ENCODE measurements around the gene TMEM271. TPM values are rescaled to one million over a fixed set of nuclear protein-coding genes. Genes with fewer than 3 reads are reported as not detected.

Gene TMEM271
- total RNA-seq, 2 experiments from 2014 or later, result not detected

- no peak overlapping the region for H3K4me3 Mint-ChIP-seq
- CTCF ChIA-PET, result no interaction called here
Measured at GRCh38 chr4:589219-589963, 13.3 kb upstream of the TMEM271 start.

DNA sequence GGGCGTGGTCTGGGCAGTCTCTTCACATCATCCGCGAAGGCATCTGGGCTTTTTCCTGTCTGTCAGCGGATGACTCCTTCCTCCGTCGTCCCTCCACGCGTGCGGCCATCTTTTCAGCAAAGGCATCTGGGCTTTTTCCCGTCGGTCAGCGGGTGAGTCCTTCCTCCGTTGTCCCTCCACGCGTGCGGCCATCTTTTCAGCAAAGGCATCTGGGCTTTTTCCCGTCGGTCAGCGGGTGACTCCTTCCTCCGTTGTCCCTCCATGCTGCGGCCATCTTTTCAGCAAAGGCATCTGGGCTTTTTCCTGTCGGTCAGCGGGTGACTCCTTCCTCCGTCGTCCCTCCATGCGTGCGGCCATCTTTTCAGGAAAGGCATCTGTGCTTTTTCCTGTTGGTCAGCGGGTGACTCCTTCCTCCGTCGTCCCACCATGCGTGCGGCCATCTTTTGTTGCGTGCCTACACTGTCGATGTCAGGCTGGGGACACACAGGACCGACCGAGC, 12.3 kb upstream of the TMEM271 start:
- Mint-ChIP-seq H3K27ac (no peak overlapping the region), H3K4me3 (no peak overlapping the region), H3K4me1 (ENCODE audit: low read depth) (no peaks in the 10 kb centered on the region), H3K9me3 (peaks cover 4% of the 10 kb centered on the region), H3K36me3 (ENCODE audit: low read depth) (peaks cover 8% of the 10 kb centered on the region), H3K27me3 (peaks cover 58% of the 10 kb centered on the region)
- Histone ChIP-seq H3K27me3 (ENCODE audit: control insufficient read depth in 1 of 2, insufficient read depth in 2 of 2, low read length in 2 of 2) (peaks cover 0 to 9% of the 10 kb centered on the region in 2 experiments), H3K9me3 (ENCODE audit: control insufficient read depth in 1 of 2, insufficient read depth in 1 of 2, low read length in 2 of 2) (peaks cover 8 to 33% of the 10 kb centered on the region in 2 experiments), H3K36me3 (ENCODE audit: insufficient read depth, low read length) (no peaks in the 10 kb centered on the region), H3K27ac (ENCODE audit: low read depth in 1 of 2, low read length in 2 of 2) (no peak overlapping the region), H3K4me3 (ENCODE audit: low read length) (no peak overlapping the region), H3K4me1 (ENCODE audit: insufficient read depth, low read length) (no peaks in the 10 kb centered on the region)
- no peak for TF ChIP-seq CTCF (IDR thresholded peaks at IDR 0.05)
- ChIA-PET CTCF (no interaction called here), POLR2A (no interaction called here)
- DNase-seq, result no peak
- ATAC-seq (ENCODE audit: poor library complexity), result no peak
- intact Hi-C loops (cut with DNase I, micrococcal nuclease), result no loop called here

More at GRCh38 chr4:589219-589963, 13.3 kb upstream of the TMEM271 start:
- ATAC-seq (ENCODE audit: poor library complexity) (no peak), DNase-seq (no peak)
- Histone ChIP-seq H3K27me3 (ENCODE audit: control insufficient read depth in 1 of 2, insufficient read depth in 2 of 2, low read length in 2 of 2) (peaks cover 0 to 9% of the 10 kb centered on the region in 2 experiments), H3K9me3 (ENCODE audit: control insufficient read depth in 1 of 2, insufficient read depth in 1 of 2, low read length in 2 of 2) (peaks cover 1 to 34% of the 10 kb centered on the region in 2 experiments), H3K4me1 (ENCODE audit: insufficient read depth, low read length) (no peaks in the 10 kb centered on the region), H3K4me3 (ENCODE audit: low read length) (no peak overlapping the region), H3K27ac (ENCODE audit: low read depth in 1 of 2, low read length in 2 of 2) (no peak overlapping the region), H3K36me3 (ENCODE audit: insufficient read depth, low read length) (no peaks in the 10 kb centered on the region)
- peaks cover under 1% of the 10 kb centered on the region for H3K9me3 Mint-ChIP-seq
- intact Hi-C loops (cut with DNase I, micrococcal nuclease), result no loop called here
- H3K36me3 Mint-ChIP-seq (ENCODE audit: low read depth), result peaks cover 5% of the 10 kb centered on the region
- no peak overlapping the region for H3K27ac Mint-ChIP-seq
- POLR2A ChIA-PET, result no interaction called here
- TF ChIP-seq CTCF (IDR thresholded peaks at IDR 0.05), result no peak
- peaks cover 55% of the 10 kb centered on the region for H3K27me3 Mint-ChIP-seq
- H3K4me1 Mint-ChIP-seq (ENCODE audit: low read depth), result no peaks in the 10 kb centered on the region

GRCh38 chr4:587671-588350, 11.7 kb upstream of the TMEM271 start:
- no peak for DNase-seq

More at GRCh38 chr4:587671-588350, 11.7 kb upstream of the TMEM271 start:
- Histone ChIP-seq H3K36me3 (ENCODE audit: insufficient read depth, low read length) (no peaks in the 10 kb centered on the region), H3K27ac (ENCODE audit: low read depth in 1 of 2, low read length in 2 of 2) (no peak overlapping the region), H3K9me3 (ENCODE audit: control insufficient read depth in 1 of 2, insufficient read depth in 1 of 2, low read length in 2 of 2) (peaks cover 8 to 36% of the 10 kb centered on the region in 2 experiments), H3K27me3 (ENCODE audit: control insufficient read depth in 1 of 2, insufficient read depth in 2 of 2, low read length in 2 of 2) (peaks cover 0 to 9% of the 10 kb centered on the region in 2 experiments), H3K4me1 (ENCODE audit: insufficient read depth, low read length) (no peaks in the 10 kb centered on the region), H3K4me3 (ENCODE audit: low read length) (no peak overlapping the region)
- Mint-ChIP-seq H3K36me3 (ENCODE audit: low read depth) (peaks cover 8% of the 10 kb centered on the region), H3K4me1 (ENCODE audit: low read depth) (no peaks in the 10 kb centered on the region), H3K9me3 (peaks cover 4% of the 10 kb centered on the region), H3K27ac (no peak overlapping the region), H3K4me3 (no peak overlapping the region), H3K27me3 (peaks cover 58% of the 10 kb centered on the region)
- CTCF ChIA-PET, result no interaction called here
- intact Hi-C loops (cut with DNase I, micrococcal nuclease), result no loop called here
- no peak for TF ChIP-seq CTCF (IDR thresholded peaks at IDR 0.05)
- POLR2A ChIA-PET, result no interaction called here
- ATAC-seq (ENCODE audit: poor library complexity), result no peak

All from CD4-positive, alpha-beta T cell (primary cell).